ENCODE results near the gene FSHR. TPM values are rescaled to one million over a fixed set of nuclear protein-coding genes. Genes with fewer than 3 reads are reported as not detected.

Gene FSHR
- total and polyA plus RNA-seq, 2 of the 8 experiments (the other 6 are each of a cell fraction or from before 2014, with no cell fraction given) = not detected

- H4K20me1 ChIP-seq (replicated peaks in 1 of 2; ENCODE audit: control insufficient read depth in 1 of 2, insufficient read depth in 2 of 2, low read length in 2 of 2) = no peaks in the 10 kb centered on the region
- FAIRE-seq = no peak
- H2BK5ac ChIP-seq (ENCODE audit: low read depth, low read length) = no peak overlapping the region
- no peak overlapping the region for H2BK120ac ChIP-seq (replicated peaks; ENCODE audit: low read depth, low read length)
- H3K4me1 ChIP-seq (replicated peaks in 1 of 4; ENCODE audit: control insufficient read depth in 3 of 4, insufficient read depth in 4 of 4, low read length in 3 of 4) = peaks cover 0 to 2% (median under 1%) of the 10 kb centered on the region in 4 experiments; a peak in 1 of 7 replicates
- no peak overlapping the region for H2AK5ac ChIP-seq (ENCODE audit: low read depth, low read length)
- TF ChIP-seq ATF2 (IDR thresholded peaks at IDR 0.05; ENCODE audit: low read length) (no peak), SP2 (IDR thresholded peaks at IDR 0.05; ENCODE audit: low read length) (no peak), ASH2L (IDR thresholded peaks at IDR 0.05; ENCODE audit: low read length) (no peak)
- no peak overlapping the region for H3K4me3 ChIP-seq (ENCODE audit: extremely low read depth in 1 of 4, insufficient read depth in 2 of 4, low read depth in 3 of 4, low read length in 4 of 4)
- no peak overlapping the region for H3K23ac ChIP-seq (ENCODE audit: insufficient read length)
- no peak overlapping the region for H3K4ac ChIP-seq (replicated peaks; ENCODE audit: insufficient read length, low read depth, low read length)
- H3K9ac ChIP-seq (replicated peaks in 1 of 4; ENCODE audit: extremely low read depth in 1 of 4, low read depth in 3 of 4, low read length in 3 of 4) = peak overlapping the region in 1 of 4 experiments; percentile 8; a peak in 1 of 7 replicates
- H3K9me3 ChIP-seq (ENCODE audit: insufficient read depth in 2 of 2, low read depth in 1 of 2, low read length in 1 of 2) = peaks cover 3 to 4% of the 10 kb centered on the region in 2 experiments; a peak in 2 of 4 replicates
- no peak for DNase-seq (ENCODE audit: low read depth in 1 of 2, low spot score in 2 of 2)
- H3K4me2 ChIP-seq (ENCODE audit: insufficient read depth in 1 of 2, low read depth in 2 of 2, low read length in 2 of 2) = no peak overlapping the region
- no peak overlapping the region for H2AFZ ChIP-seq (ENCODE audit: low read length)
- ChIA-PET POLR2A (ENCODE audit: partially characterized antibody) (no interaction called here), CTCF (ENCODE audit: partially characterized antibody) (interaction anchor here (1.2 kb wide), 1 partner anchor 219 kb away, joined by 6 read pairs; no protein-coding TSS in a partner anchor)
- no peaks in the 10 kb centered on the region for H3K27me3 ChIP-seq (replicated peaks in 1 of 4; ENCODE audit: control insufficient read depth in 3 of 4, extremely low read depth in 1 of 4, insufficient read depth in 3 of 4, low read length in 3 of 4)
- H2BK15ac ChIP-seq (ENCODE audit: low read length) = no peak overlapping the region
- no peak overlapping the region for H4K91ac ChIP-seq (replicated peaks; ENCODE audit: insufficient read length, low read length)
- no peak overlapping the region for H3K14ac ChIP-seq (ENCODE audit: insufficient read length)
- no peak overlapping the region for H2BK20ac ChIP-seq (ENCODE audit: low read length)
- H4K5ac ChIP-seq (ENCODE audit: insufficient read length, low read depth, low read length) = no peak overlapping the region
- H3K18ac ChIP-seq (ENCODE audit: extremely low read depth, low read length) = no peak overlapping the region
- H4K8ac ChIP-seq (ENCODE audit: extremely low read depth, insufficient read depth, low read length) = no peak overlapping the region
- H3K79me1 ChIP-seq (ENCODE audit: low read depth, low read length) = no peaks in the 10 kb centered on the region
- 90% methylated on average over 1 of the region's 1 CpG; no CpG with 5 or more reads in 1 of the 2 experiments for WGBS, 2 experiments (ENCODE audit: extremely low coverage in 1 of 2, insufficient coverage in 1 of 2, insufficient read length in 1 of 2, insufficient replicate concordance in 2 of 2, low coverage in 1 of 2, low lambda C conversion rate in 2 of 2, missing lambda C conversion rate in 1 of 2)
- H3K79me2 ChIP-seq (ENCODE audit: control insufficient read depth in 1 of 2, insufficient read depth in 2 of 2, low read length in 2 of 2) = no peaks in the 10 kb centered on the region
- H3K27ac ChIP-seq (ENCODE audit: low read depth, low read length) = no peak overlapping the region
- H3K36me3 ChIP-seq (ENCODE audit: control insufficient read depth in 2 of 4, insufficient read depth in 4 of 4, low read length in 3 of 4) = no peaks in the 10 kb centered on the region
- no peak overlapping the region for H2BK12ac ChIP-seq (ENCODE audit: low read depth, low read length)
- no peaks in the 10 kb centered on the region for H3K23me2 ChIP-seq (ENCODE audit: low read depth, low read length)
- no peak overlapping the region for H3K56ac ChIP-seq (replicated peaks; ENCODE audit: insufficient read length, low read depth, low read length)
Observed at GRCh38 chr2:49164729-49165128, 10.4 kb upstream of the FSHR start.
